Measurements from ENCODE around the gene CACNA1H.

- no peak for TF ChIP-seq CTCF (conservative IDR thresholded peaks at IDR 0.05 in 1 of 2, IDR thresholded peaks at IDR 0.05 in 1 of 2; ENCODE audit: extremely low read depth in 1 of 2, insufficient read depth in 1 of 2, low read depth in 1 of 2, low read length in 2 of 2)
- no peak for TF ChIP-seq EZH2 (IDR thresholded peaks at IDR 0.05; ENCODE audit: borderline replicate concordance, low read length)
These were observed 18.9 kb upstream of the CACNA1H start for GRCh38 chr16:1133810-1134520.

All from mammary epithelial cell (primary cell).